ENCODE data around the gene FILIP1L. TPM values are rescaled to one million over a fixed set of nuclear protein-coding genes. Genes with fewer than 3 reads are reported as not detected.

Gene FILIP1L
- total and polyA plus RNA-seq, 12 donors: 5.3 to 33.2 (median 17.4) TPM

- intact Hi-C loops (cut with DNase I): no loop called here
- DNase-seq: peak in 2 of 7 donors; percentile 15 to 24
- peaks cover 17 to 73% of the 10 kb centered on the region in 2 donors for H3K4me1 ChIP-seq (replicated peaks in 1 of 2)
These were observed 244.7 kb downstream of the FILIP1L start for GRCh38 chr3:99869621-99870020.

GRCh38 chr3:99868311-99868646, 246.0 kb downstream of the FILIP1L start:
- Histone ChIP-seq H3K4me3 (no peak overlapping the region), H3K36me3 (replicated peaks in 1 of 2) (no peaks in the 10 kb centered on the region)
- WGBS, 4 donors: 0 to 7% (median 2%) methylated on average over 1 of the region's 1 CpG

More at GRCh38 chr3:99869621-99870020, 244.7 kb downstream of the FILIP1L start:
- TF ChIP-seq CTCF (IDR thresholded peaks at IDR 0.05): no peak
- no peak for TF ChIP-seq POLR2A (IDR thresholded peaks at IDR 0.05)
- no peak overlapping the region for H3K4me3 ChIP-seq
- 76 to 85% (median 80%) methylated on average over 1 of the region's 1 CpG for WGBS, 4 donors
- peak overlapping the region in 1 of 5 donors; percentile 11 for H3K27ac ChIP-seq
- H3K27me3 ChIP-seq: no peaks in the 10 kb centered on the region
- H3K9me3 ChIP-seq (replicated peaks in 1 of 3): no peaks in the 10 kb centered on the region
- no peaks in the 10 kb centered on the region for H3K36me3 ChIP-seq (replicated peaks in 1 of 2)

GRCh38 chr3:99867594-99868310, 246.5 kb downstream of the FILIP1L start:
- intact Hi-C loops (cut with DNase I): no loop called here
- H3K9me3 ChIP-seq (replicated peaks in 1 of 3): no peaks in the 10 kb centered on the region
- peaks cover 14 to 57% of the 10 kb centered on the region in 2 donors for H3K4me1 ChIP-seq (replicated peaks in 1 of 2)
- DNase-seq: no peak
- H3K27ac ChIP-seq: no peak overlapping the region
- TF ChIP-seq CTCF (IDR thresholded peaks at IDR 0.05) (no peak), POLR2A (IDR thresholded peaks at IDR 0.05) (no peak)
- no peak overlapping the region for H3K4me3 ChIP-seq
- H3K27me3 ChIP-seq: no peaks in the 10 kb centered on the region
- 87 to 93% (median 91%) methylated on average over 3 of the region's 3 CpGs for WGBS, 4 donors
- H3K36me3 ChIP-seq (replicated peaks in 1 of 2): no peaks in the 10 kb centered on the region

More at GRCh38 chr3:99868311-99868646, 246.0 kb downstream of the FILIP1L start:
- no peak for DNase-seq
- no peak for TF ChIP-seq CTCF (IDR thresholded peaks at IDR 0.05)
- TF ChIP-seq POLR2A (IDR thresholded peaks at IDR 0.05): no peak
- H3K27ac ChIP-seq: no peak overlapping the region
- intact Hi-C loops (cut with DNase I): no loop called here
- H3K4me1 ChIP-seq (replicated peaks in 1 of 2): peaks cover 17 to 63% of the 10 kb centered on the region in 2 donors
- H3K27me3 ChIP-seq: no peaks in the 10 kb centered on the region
- H3K9me3 ChIP-seq (replicated peaks in 1 of 3): no peaks in the 10 kb centered on the region

- intact Hi-C loops (cut with DNase I): no loop called here
- no peaks in the 10 kb centered on the region for H3K9me3 ChIP-seq (replicated peaks in 1 of 3)
- TF ChIP-seq CTCF (IDR thresholded peaks at IDR 0.05) (no peak), POLR2A (IDR thresholded peaks at IDR 0.05) (no peak)
- no peak for DNase-seq
- H3K27me3 ChIP-seq: no peaks in the 10 kb centered on the region
- no peak overlapping the region for H3K27ac ChIP-seq
- no peaks in the 10 kb centered on the region for H3K36me3 ChIP-seq (replicated peaks in 1 of 2)
- H3K4me3 ChIP-seq: no peak overlapping the region
- WGBS, 4 donors: 47 to 64% (median 53%) methylated on average over 3 of the region's 3 CpGs
- H3K4me1 ChIP-seq (replicated peaks in 1 of 2): peaks cover under 1 to 51% of the 10 kb centered on the region in 2 donors
These were observed 248.0 kb downstream of the FILIP1L start for GRCh38 chr3:99866261-99866761.

Data from adrenal gland (tissue), 12 donors.